Stimulated activated CD8-positive, alpha-beta memory T cell treated with anti-CD3 and anti-CD28 coated beads, Interleukin-7, amount 100 ng/mL, for 4 hours (primary cell): ENCODE measurements around the gene CNOT11.
"Not testable (repeated sequence)": the region's sequence is repeated elsewhere in the genome, so short reads cannot be mapped to it uniquely, and the experiment has no call there.

Experiments
- DNase-seq, 2 donors: peaks; one replicate each; pipeline ENCODE4 v3.0.0-alpha.2; 2020; ENCODE audit warnings: low read depth in 2 of 2

CNOT11 gene

GRCh38 chr2:101245468-101245867, 7.2 kb upstream of the CNOT11 start:
- not testable (repeated sequence) for DNase-seq

- not testable (repeated sequence) for DNase-seq
Observed at GRCh38 chr2:101248756-101249155, 3.9 kb upstream of the CNOT11 start.

- no peak for DNase-seq
Observed at GRCh38 chr2:101249826-101250225, 2.9 kb upstream of the CNOT11 start.

- DNase-seq, result not testable (repeated sequence)
Observed at GRCh38 chr2:101251246-101251781, 1.4 kb upstream of the CNOT11 start.

- no peak for DNase-seq
Observed at GRCh38 chr2:101251844-101252407, 760 bp upstream of the CNOT11 start.

GRCh38 chr2:101253013-101253702, 472 bp downstream of the CNOT11 start:
- peak; percentile 48 to 69 for DNase-seq

- DNase-seq, result no peak
Observed at GRCh38 chr2:101253703-101254450, 1.2 kb downstream of the CNOT11 start.

GRCh38 chr2:101255501-101255900, 2.8 kb downstream of the CNOT11 start:
- DNase-seq, result no peak

GRCh38 chr2:101256316-101256715, 3.6 kb downstream of the CNOT11 start:
- no peak for DNase-seq

- no peak for DNase-seq
Observed at GRCh38 chr2:101258804-101259203, 6.1 kb downstream of the CNOT11 start.

- no peak for DNase-seq
Observed at GRCh38 chr2:101262142-101262541, 9.5 kb downstream of the CNOT11 start.

GRCh38 chr2:101263377-101263800, 10.7 kb downstream of the CNOT11 start:
- no peak for DNase-seq

- no peak for DNase-seq
Observed at GRCh38 chr2:101264360-101264939, 11.8 kb downstream of the CNOT11 start.

- DNase-seq, result no peak
Observed at GRCh38 chr2:101265893-101266499, 13.3 kb downstream of the CNOT11 start.

- DNase-seq, result no peak
Observed at GRCh38 chr2:101267671-101268656, 15.3 kb downstream of the CNOT11 start.

GRCh38 chr2:101270700-101271259, 18.1 kb downstream of the CNOT11 start:
- no peak for DNase-seq

GRCh38 chr2:101272045-101272784, 19.5 kb downstream of the CNOT11 start:
- DNase-seq, result no peak

GRCh38 chr2:101273056-101273455, 20.4 kb downstream of the CNOT11 start:
- no peak for DNase-seq

- DNase-seq, result no peak
Observed at GRCh38 chr2:101274142-101274541, 21.5 kb downstream of the CNOT11 start.

- DNase-seq, result no peak
Observed at GRCh38 chr2:101277111-101277510, 24.4 kb downstream of the CNOT11 start.
